Tracheal epithelial cell (primary cell): ENCODE measurements around the gene ABCD2. TPM values are rescaled to one million over a fixed set of nuclear protein-coding genes. Genes with fewer than 3 reads are reported as not detected.

Experiments
- total RNA-seq: library from RNA; depleted of rRNA; stranded (reverse); fragments of >200 nt; gene quantifications from 2 replicates; pipeline ENCODE4 v1.2.1, GENCODE V29; 2014

ABCD2 gene
- total RNA-seq = not detected in 2 replicates

GRCh38 chr12:39619660-39620433, at the start of gene ABCD2:
Gene ABCD2, minus strand, starts transcription at chr12:39619803. Its CDS starts 188 bp downstream, at chr12:39619615.

Other genes with a start within 250 kb of the ABCD2 start
- gene KIF21A, start 176.7 kb downstream of the ABCD2 start, total RNA-seq = 30.8 and 38.8 TPM in 2 replicates